ENCODE results near the gene MATCAP1. TPM values are rescaled to one million over a fixed set of nuclear protein-coding genes. Genes with fewer than 3 reads are reported as not detected.

Gene MATCAP1
- total and polyA plus RNA-seq, 4 experiments from 2014 or later = 1.8 to 9.0 (median 5.8) TPM

DNA sequence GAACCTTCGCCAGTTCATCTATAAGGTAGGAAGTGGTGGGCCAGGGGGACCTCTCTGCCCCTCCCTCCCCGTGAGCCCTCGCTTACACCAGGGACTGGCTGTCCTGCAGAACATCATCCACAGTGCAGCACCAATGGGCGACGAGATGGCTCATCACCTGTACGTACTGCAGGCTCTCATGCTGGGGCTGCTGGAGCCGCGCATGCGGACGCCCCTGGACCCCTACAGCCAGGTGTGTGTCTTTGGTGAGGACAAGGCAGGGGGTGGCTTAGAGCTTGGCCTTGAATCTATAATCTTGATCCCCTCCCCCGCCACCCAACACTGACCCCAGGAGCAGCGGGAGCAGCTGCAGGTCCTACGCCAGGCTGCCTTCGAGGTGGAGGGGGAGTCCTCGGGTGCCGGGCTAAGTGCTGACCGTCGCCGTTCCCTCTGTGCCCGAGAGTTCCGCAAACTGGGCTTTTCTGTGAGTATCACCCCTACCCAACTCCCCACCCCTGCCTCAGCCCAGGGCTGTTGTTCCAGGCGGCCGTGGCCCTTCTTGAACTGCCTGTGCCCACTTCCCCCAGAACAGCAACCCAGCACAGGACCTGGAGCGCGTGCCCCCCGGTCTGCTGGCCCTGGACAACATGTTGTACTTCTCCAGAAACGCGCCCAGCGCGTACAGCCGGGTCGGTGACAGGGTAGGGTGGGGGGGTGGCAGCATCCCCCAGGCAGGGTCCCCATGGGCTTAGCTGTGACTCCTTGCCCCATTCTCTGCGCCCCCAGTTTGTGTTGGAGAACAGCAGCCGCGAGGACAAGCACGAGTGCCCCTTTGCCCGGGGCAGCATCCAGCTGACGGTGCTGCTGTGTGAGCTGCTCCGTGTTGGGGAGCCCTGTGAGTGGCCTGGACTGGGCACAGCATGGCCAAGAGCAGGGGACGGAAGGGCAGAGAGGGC, 17.9 kb upstream of the MATCAP1 start:
- intact Hi-C loops (cut with micrococcal nuclease) = no loop called here
- H3K27ac Mint-ChIP-seq = peak overlapping the region in 1 of 7 donors; percentile 29
- peaks cover 9 to 39% of the 10 kb centered on the region in 2 donors for H3K36me3 Mint-ChIP-seq
- H3K9me3 Mint-ChIP-seq = no peaks in the 10 kb centered on the region
- ChIA-PET POLR2A (ENCODE audit: partially characterized antibody) (interaction anchor here (1.0 to 2.1 kb wide), 4 partner anchors 9 to 43 kb away, joined by 3 to 10 read pairs (median 4); partner anchors contain the start of genes E2F4 and TMEM208), CTCF (ENCODE audit: partially characterized antibody) (interaction anchor here (0.7 kb wide), 1 partner anchor 77 kb away, joined by 3 read pairs; no protein-coding TSS in a partner anchor)
- DNase-seq = no peak
- Histone ChIP-seq H3K4me1 (ENCODE audit: insufficient read depth, low read length) (no peaks in the 10 kb centered on the region), H3K27me3 (ENCODE audit: insufficient read depth, low read length) (no peaks in the 10 kb centered on the region), H3K4me3 (ENCODE audit: low read length in 2 of 2) (no peak overlapping the region), H3K36me3 (ENCODE audit: insufficient read depth, low read length) (peaks cover 36% of the 10 kb centered on the region), H3K27ac (ENCODE audit: low read depth, low read length) (no peak overlapping the region), H3K9me3 (ENCODE audit: control insufficient read depth in 1 of 2, low read length in 2 of 2) (no peaks in the 10 kb centered on the region)
- no peaks in the 10 kb centered on the region for H3K27me3 Mint-ChIP-seq
- H3K4me1 Mint-ChIP-seq = peaks cover 1 to 15% (median 7%) of the 10 kb centered on the region in 4 donors
- H3K4me3 Mint-ChIP-seq = no peak overlapping the region

- peaks cover 20 to 48% of the 10 kb centered on the region in 2 donors for H3K36me3 Mint-ChIP-seq
- peaks cover 48% of the 10 kb centered on the region for H3K36me3 ChIP-seq (ENCODE audit: insufficient read depth, low read length)
- H3K4me1 ChIP-seq (ENCODE audit: insufficient read depth, low read length) = no peaks in the 10 kb centered on the region
- H3K9me3 ChIP-seq (ENCODE audit: control insufficient read depth in 1 of 2, low read length in 2 of 2) = no peaks in the 10 kb centered on the region
- no peak overlapping the region for H3K4me3 Mint-ChIP-seq
- ChIA-PET POLR2A (ENCODE audit: partially characterized antibody) (interaction anchor here (1.7 kb wide), 1 partner anchor 44 kb away, joined by 10 read pairs; no protein-coding TSS in a partner anchor), CTCF (ENCODE audit: partially characterized antibody) (no interaction called here)
- H3K4me3 ChIP-seq (ENCODE audit: low read length in 2 of 2) = no peak overlapping the region
- no peak for DNase-seq
- no peaks in the 10 kb centered on the region for H3K27me3 ChIP-seq (ENCODE audit: insufficient read depth, low read length)
- no peak overlapping the region for H3K27ac ChIP-seq (ENCODE audit: low read depth, low read length)
- peaks cover 8 to 26% (median 16%) of the 10 kb centered on the region in 4 donors for H3K4me1 Mint-ChIP-seq
- no peaks in the 10 kb centered on the region for H3K27me3 Mint-ChIP-seq
- H3K9me3 Mint-ChIP-seq = peaks cover 0 to 2% (median 0%) of the 10 kb centered on the region in 8 donors
- peak overlapping the region in 1 of 7 donors; percentile 31 for H3K27ac Mint-ChIP-seq
- intact Hi-C loops (cut with micrococcal nuclease) = no loop called here
These were observed 16.7 kb upstream of the MATCAP1 start for GRCh38 chr16:67200491-67200890.

DNA sequence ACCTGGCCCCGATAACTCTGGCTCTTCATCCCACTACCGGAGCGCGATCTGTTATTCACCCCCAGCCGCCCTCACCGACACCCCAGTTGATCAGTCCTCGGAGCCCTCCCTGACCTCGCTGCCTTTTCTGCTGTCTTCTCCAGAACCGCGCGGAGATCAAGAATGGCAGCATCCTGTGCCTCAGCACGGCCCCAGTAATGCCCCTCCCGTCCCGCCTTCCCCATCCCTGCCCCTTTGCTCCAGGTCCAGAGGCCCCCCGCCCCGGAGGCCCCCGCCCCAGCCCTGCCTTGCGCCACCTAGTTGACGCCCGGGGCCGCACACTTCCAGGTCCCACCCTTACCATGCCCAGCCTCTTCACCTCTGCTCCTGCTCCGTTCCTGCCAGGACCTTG, 16.0 kb upstream of the MATCAP1 start:
- Mint-ChIP-seq H3K27me3 (no peaks in the 10 kb centered on the region), H3K4me1 (peaks cover 8 to 27% (median 17%) of the 10 kb centered on the region in 4 donors), H3K36me3 (peaks cover 22 to 54% of the 10 kb centered on the region in 2 donors), H3K27ac (peak overlapping the region in 2 of 7 donors; percentile 12 to 78), H3K9me3 (peaks cover 0 to 2% (median 0%) of the 10 kb centered on the region in 8 donors), H3K4me3 (no peak overlapping the region)
- Histone ChIP-seq H3K27me3 (ENCODE audit: insufficient read depth, low read length) (no peaks in the 10 kb centered on the region), H3K9me3 (ENCODE audit: control insufficient read depth in 1 of 2, low read length in 2 of 2) (no peaks in the 10 kb centered on the region), H3K36me3 (ENCODE audit: insufficient read depth, low read length) (peaks cover 54% of the 10 kb centered on the region), H3K4me1 (ENCODE audit: insufficient read depth, low read length) (no peaks in the 10 kb centered on the region), H3K4me3 (ENCODE audit: low read length in 2 of 2) (no peak overlapping the region), H3K27ac (ENCODE audit: low read depth, low read length) (no peak overlapping the region)
- ChIA-PET POLR2A (ENCODE audit: partially characterized antibody) (interaction anchor here (0.6 to 3.5 kb wide), 3 partner anchors 9 to 45 kb away, joined by 3 to 11 read pairs (median 10); partner anchors contain the start of gene TMEM208), CTCF (ENCODE audit: partially characterized antibody) (no interaction called here)
- DNase-seq = no peak
- intact Hi-C loops (cut with micrococcal nuclease) = no loop called here

DNA sequence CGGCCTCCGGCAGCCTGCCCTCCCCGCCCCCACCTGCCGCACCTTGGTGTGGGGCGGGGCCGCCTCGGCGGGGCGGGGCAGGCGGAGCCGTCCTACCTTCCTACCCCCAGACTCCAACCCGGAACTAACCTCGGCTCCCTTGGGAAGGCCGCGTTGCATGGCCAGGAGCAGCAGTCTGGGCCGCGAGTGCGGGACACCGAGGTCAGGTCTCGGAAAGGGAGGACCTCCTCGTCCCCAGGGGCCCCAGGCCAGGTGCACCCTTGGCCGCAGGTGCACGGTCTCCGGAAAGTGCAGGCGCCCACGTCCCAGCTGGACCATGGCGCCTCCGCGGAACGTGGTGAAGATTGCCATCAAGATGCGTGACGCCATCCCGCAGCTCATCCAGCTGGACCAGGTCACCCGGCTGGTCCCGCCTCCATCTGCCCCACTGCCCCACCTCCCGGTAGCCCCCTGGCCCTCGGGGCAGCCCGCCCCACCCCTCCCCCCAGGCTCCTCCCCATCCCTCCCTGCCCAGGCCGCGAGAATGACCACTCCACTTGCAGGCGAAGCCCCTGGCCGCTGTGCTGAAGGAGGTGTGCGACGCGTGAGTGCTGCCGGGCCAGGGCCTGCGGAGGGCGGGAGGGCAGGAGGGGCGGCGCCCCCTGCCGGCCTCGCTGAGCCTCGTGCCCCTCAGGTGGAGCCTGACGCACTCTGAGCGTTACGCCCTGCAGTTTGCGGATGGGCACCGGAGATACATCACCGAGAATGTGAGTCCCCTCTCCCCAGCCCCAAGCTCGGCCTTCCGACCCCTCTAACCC, 15.4 kb upstream of the MATCAP1 start, which contains the start of gene ELMO3:
Gene ELMO3 (plus strand): TSS at position 121 of the 797 bp plus-strand sequence. CDS start 196 bp downstream, at position 317.
- H3K4me3 ChIP-seq (ENCODE audit: low read length in 2 of 2) = no peak within 1 kb of the TSS
- peak in 1 of 5 donors; percentile 9 for DNase-seq
- Mint-ChIP-seq H3K9me3 (peaks cover 0 to 2% (median 0%) of the 10 kb centered on the region in 8 donors), H3K27ac (peak within 1 kb of the TSS in 5 of 7 donors; percentile 4 to 78 (median 70)), H3K27me3 (no peaks in the 10 kb centered on the region), H3K36me3 (peaks cover 22 to 59% of the 10 kb centered on the region in 2 donors), H3K4me3 (no peak within 1 kb of the TSS), H3K4me1 (peaks cover 8 to 32% (median 19%) of the 10 kb centered on the region in 4 donors)
- H3K9me3 ChIP-seq (ENCODE audit: control insufficient read depth in 1 of 2, low read length in 2 of 2) = no peaks in the 10 kb centered on the region
- peaks cover 1% of the 10 kb centered on the region for H3K4me1 ChIP-seq (ENCODE audit: insufficient read depth, low read length)
- POLR2A ChIA-PET (ENCODE audit: partially characterized antibody) = interaction anchor here (0.6 to 3.5 kb wide), 2 partner anchors 9 to 28 kb away, joined by 3 to 11 read pairs; partner anchors contain the start of gene TMEM208
- H3K36me3 ChIP-seq (ENCODE audit: insufficient read depth, low read length) = peaks cover 60% of the 10 kb centered on the region
- H3K27me3 ChIP-seq (ENCODE audit: insufficient read depth, low read length) = no peaks in the 10 kb centered on the region
- intact Hi-C loops (cut with micrococcal nuclease) = no loop called here
- CTCF ChIA-PET (ENCODE audit: partially characterized antibody) = interaction anchor here (1.3 to 1.8 kb wide), 3 partner anchors 24 to 44 kb away, joined by 3 to 8 read pairs (median 7); no protein-coding TSS in a partner anchor
- H3K27ac ChIP-seq (ENCODE audit: low read depth, low read length) = no peak within 1 kb of the TSS

DNA sequence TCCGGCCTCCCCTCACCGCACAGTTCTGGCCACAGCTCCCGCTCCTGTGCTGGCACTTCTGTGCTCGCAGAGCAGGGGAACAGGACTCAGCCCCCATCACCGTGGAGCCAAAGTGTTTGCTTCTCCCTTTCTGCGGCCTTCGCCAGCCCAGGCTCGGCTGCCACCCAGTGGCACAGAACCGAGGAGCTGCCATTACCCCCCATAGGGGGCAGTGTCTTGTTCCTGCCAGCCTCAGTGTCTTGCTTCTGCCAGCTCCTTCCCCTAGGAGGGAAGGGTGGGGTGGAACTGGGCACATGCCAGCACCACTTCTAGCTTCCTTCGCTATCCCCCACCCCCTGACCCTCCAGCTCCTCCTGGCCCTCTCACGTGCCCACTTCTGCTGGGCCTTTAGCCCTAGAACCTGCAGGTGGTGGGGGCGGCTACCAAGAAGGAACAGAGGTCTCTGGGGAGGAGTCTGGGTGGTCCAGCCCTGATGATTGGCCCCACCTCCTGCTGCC, 14.5 kb upstream of the MATCAP1 start:
- Mint-ChIP-seq H3K27ac (peak overlapping the region in 4 of 7 donors; percentile 53 to 78 (median 73)), H3K4me1 (peaks cover 11 to 41% (median 28%) of the 10 kb centered on the region in 4 donors), H3K36me3 (peaks cover 22 to 68% of the 10 kb centered on the region in 2 donors), H3K27me3 (no peaks in the 10 kb centered on the region), H3K9me3 (peaks cover 0 to 2% (median 0%) of the 10 kb centered on the region in 8 donors), H3K4me3 (no peak overlapping the region)
- H3K27me3 ChIP-seq (ENCODE audit: insufficient read depth, low read length) = no peaks in the 10 kb centered on the region
- peaks cover 11% of the 10 kb centered on the region for H3K4me1 ChIP-seq (ENCODE audit: insufficient read depth, low read length)
- ChIA-PET CTCF (ENCODE audit: partially characterized antibody) (interaction anchor here (0.8 to 1.8 kb wide), 8 partner anchors 11 to 199 kb away, joined by 3 to 8 read pairs (median 4); partner anchors contain the start of gene FHOD1), POLR2A (ENCODE audit: partially characterized antibody) (interaction anchor here (1.0 to 3.5 kb wide), 2 partner anchors 29 to 43 kb away, joined by 4 to 11 read pairs; partner anchors contain the start of gene TMEM208)
- no peaks in the 10 kb centered on the region for H3K9me3 ChIP-seq (ENCODE audit: control insufficient read depth in 1 of 2, low read length in 2 of 2)
- no peak overlapping the region for H3K27ac ChIP-seq (ENCODE audit: low read depth, low read length)
- H3K36me3 ChIP-seq (ENCODE audit: insufficient read depth, low read length) = peaks cover 65% of the 10 kb centered on the region
- DNase-seq = peak in 1 of 5 donors; percentile 22
- no peak overlapping the region for H3K4me3 ChIP-seq (ENCODE audit: low read length in 2 of 2)
- intact Hi-C loops (cut with micrococcal nuclease) = no loop called here

DNA sequence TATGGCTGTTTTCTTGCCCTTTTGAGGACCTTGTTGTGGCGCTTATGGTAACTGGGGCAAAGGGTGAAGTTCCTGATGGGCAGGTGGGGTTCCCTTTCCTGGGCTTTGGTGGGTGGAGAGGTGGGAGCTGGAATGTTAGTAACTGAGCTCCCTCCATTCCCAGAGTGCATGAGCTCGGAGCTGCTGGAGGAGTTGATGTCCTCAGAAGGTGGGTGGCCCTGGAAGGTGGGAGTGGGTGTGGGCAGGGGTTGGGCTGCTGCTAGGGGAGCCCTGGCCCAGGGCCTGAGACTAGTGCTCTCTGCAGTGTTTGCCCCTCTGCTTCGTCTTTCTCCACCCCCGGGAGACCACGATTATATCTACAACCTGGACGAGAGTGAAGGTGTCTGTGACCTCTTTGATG, 13.9 kb upstream of the MATCAP1 start:
- Histone ChIP-seq H3K9me3 (ENCODE audit: control insufficient read depth in 1 of 2, low read length in 2 of 2) (no peaks in the 10 kb centered on the region), H3K27ac (ENCODE audit: low read depth, low read length) (no peak overlapping the region), H3K27me3 (ENCODE audit: insufficient read depth, low read length) (no peaks in the 10 kb centered on the region), H3K4me1 (ENCODE audit: insufficient read depth, low read length) (peaks cover 16% of the 10 kb centered on the region), H3K4me3 (ENCODE audit: low read length in 2 of 2) (no peak overlapping the region), H3K36me3 (ENCODE audit: insufficient read depth, low read length) (peaks cover 65% of the 10 kb centered on the region)
- peaks cover 0 to 2% (median 0%) of the 10 kb centered on the region in 8 donors for H3K9me3 Mint-ChIP-seq
- H3K4me1 Mint-ChIP-seq = peaks cover 15 to 47% (median 32%) of the 10 kb centered on the region in 4 donors
- CTCF ChIA-PET (ENCODE audit: partially characterized antibody) = interaction anchor here (0.8 to 1.8 kb wide), 8 partner anchors 11 to 198 kb away, joined by 3 to 8 read pairs (median 4); partner anchors contain the start of gene FHOD1
- H3K27me3 Mint-ChIP-seq = no peaks in the 10 kb centered on the region
- DNase-seq = no peak
- peak overlapping the region in 3 of 7 donors; percentile 4 to 76 (median 36) for H3K27ac Mint-ChIP-seq
- POLR2A ChIA-PET (ENCODE audit: partially characterized antibody) = interaction anchor here (1.0 to 3.5 kb wide), 2 partner anchors 29 to 43 kb away, joined by 4 to 11 read pairs; partner anchors contain the start of gene TMEM208
- H3K36me3 Mint-ChIP-seq = peaks cover 22 to 69% of the 10 kb centered on the region in 2 donors
- intact Hi-C loops (cut with micrococcal nuclease) = no loop called here
- H3K4me3 Mint-ChIP-seq = no peak overlapping the region
